ENCODE measurements around the gene C2orf72. TPM values are rescaled to one million over a fixed set of nuclear protein-coding genes. Genes with fewer than 3 reads are reported as not detected.

C2orf72 gene
- total and polyA plus RNA-seq, 2 of the 13 experiments (the other 11 are each of a cell fraction or from before 2014, with no cell fraction given) = 147 to 203 TPM

DNA sequence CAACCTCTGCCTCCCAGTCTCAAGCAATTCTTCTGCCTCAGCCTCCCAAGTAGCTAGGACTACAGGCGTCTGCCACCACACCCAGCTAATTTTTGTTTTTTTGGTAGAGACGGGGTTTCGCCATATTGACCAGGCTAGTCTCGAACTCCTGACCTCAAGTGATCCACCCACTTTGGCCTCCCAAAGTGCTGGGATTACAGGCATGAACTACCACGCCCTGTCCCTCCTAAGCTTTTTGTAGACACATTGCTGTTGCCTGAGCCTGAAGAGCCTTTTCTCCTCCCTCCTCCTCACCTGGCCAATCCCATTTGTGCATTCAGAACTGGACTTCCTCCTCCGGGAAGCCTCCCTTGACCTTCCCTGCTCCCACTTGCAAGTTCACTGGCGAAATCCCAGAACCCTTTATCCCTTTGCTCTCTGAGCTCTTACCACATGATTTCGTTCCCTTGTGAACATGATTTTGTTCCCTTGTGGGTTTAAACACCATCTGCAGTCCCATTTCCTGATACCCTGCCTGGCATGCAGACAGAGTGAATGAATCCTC is 2.6 kb downstream of the C2orf72 start (continued):
- TF ChIP-seq ASH2L (IDR thresholded peaks at IDR 0.05; ENCODE audit: insufficient read length, low read depth, low read length) (peak; percentile 44), ZFAT (CRISPR knock-in tag; conservative IDR thresholded peaks at IDR 0.05) (no peak), ZNF614 (CRISPR knock-in tag; IDR thresholded peaks at IDR 0.05; ENCODE audit: borderline replicate concordance) (no peak), KDM6A (CRISPR knock-in tag; IDR thresholded peaks at IDR 0.05; ENCODE audit: low read depth) (no peak), TBX3 (IDR thresholded peaks at IDR 0.05; ENCODE audit: borderline replicate concordance) (no peak), ZNF251 (CRISPR knock-in tag; IDR thresholded peaks at IDR 0.05) (no peak), GFI1 (CRISPR knock-in tag; IDR thresholded peaks at IDR 0.05; ENCODE audit: borderline replicate concordance) (peak; percentile 78), CENPT (CRISPR knock-in tag; IDR thresholded peaks at IDR 0.05; ENCODE audit: low read depth) (no peak), HNRNPH1 (optimal IDR thresholded peaks at IDR 0.05; ENCODE audit: low read depth, low read length) (no peak), TRIM24 (CRISPR knock-in tag; IDR thresholded peaks at IDR 0.05) (no peak), NKX3-1 (CRISPR knock-in tag; IDR thresholded peaks at IDR 0.05) (no peak), ZNF530 (CRISPR knock-in tag; IDR thresholded peaks at IDR 0.05; ENCODE audit: low read depth) (no peak), KDM2A (CRISPR knock-in tag; IDR thresholded peaks at IDR 0.05; ENCODE audit: borderline replicate concordance, low read depth) (no peak), ZNF577 (CRISPR knock-in tag; IDR thresholded peaks at IDR 0.05; ENCODE audit: borderline replicate concordance, low read depth) (no peak), ZSCAN30 (CRISPR knock-in tag; IDR thresholded peaks at IDR 0.05) (no peak), ZSCAN29 (CRISPR knock-in tag; conservative IDR thresholded peaks at IDR 0.05) (peak; percentile 58; the same call in 1 of the 2 replicates), ZNF781 (CRISPR knock-in tag; IDR thresholded peaks at IDR 0.05; ENCODE audit: borderline replicate concordance, not compliant biosample characterization) (no peak), ZNF431 (CRISPR knock-in tag; IDR thresholded peaks at IDR 0.05; ENCODE audit: borderline replicate concordance, low read depth) (no peak), EEA1 (CRISPR knock-in tag; IDR thresholded peaks at IDR 0.05; ENCODE audit: borderline replicate concordance) (no peak), GTF3A (CRISPR knock-in tag; conservative IDR thresholded peaks at IDR 0.05) (no peak), ZFP82 (CRISPR knock-in tag; IDR thresholded peaks at IDR 0.05; ENCODE audit: borderline replicate concordance) (no peak), MIER3 (CRISPR knock-in tag; IDR thresholded peaks at IDR 0.05; ENCODE audit: borderline replicate concordance) (no peak), ARHGAP35 (CRISPR knock-in tag; IDR thresholded peaks at IDR 0.05; ENCODE audit: borderline replicate concordance) (no peak), SETDB1 (CRISPR knock-in tag; IDR thresholded peaks at IDR 0.05; ENCODE audit: borderline replicate concordance) (no peak), TAF1 (CRISPR knock-in tag; IDR thresholded peaks at IDR 0.05) (no peak; the same call in 1 of the 2 replicates), RBM22 (optimal IDR thresholded peaks at IDR 0.05; ENCODE audit: low read length) (no peak), NFRKB (IDR thresholded peaks at IDR 0.05) (no peak), TBX2 (CRISPR knock-in tag; IDR thresholded peaks at IDR 0.05; ENCODE audit: borderline replicate concordance) (peak; percentile 37; the same call in 1 of the 2 replicates)
- TF ChIP-seq, protein P1, sequence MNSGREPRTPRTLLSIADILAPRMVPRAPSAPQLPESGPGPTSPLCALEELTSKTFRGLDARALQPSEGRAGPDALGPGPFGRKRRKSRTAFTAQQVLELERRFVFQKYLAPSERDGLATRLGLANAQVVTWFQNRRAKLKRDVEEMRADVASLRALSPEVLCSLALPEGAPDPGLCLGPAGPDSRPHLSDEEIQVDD (CRISPR knock-in tag; IDR thresholded peaks at IDR 0.05; ENCODE audit: borderline replicate concordance) = no peak
- TF ChIP-seq, protein P2, sequence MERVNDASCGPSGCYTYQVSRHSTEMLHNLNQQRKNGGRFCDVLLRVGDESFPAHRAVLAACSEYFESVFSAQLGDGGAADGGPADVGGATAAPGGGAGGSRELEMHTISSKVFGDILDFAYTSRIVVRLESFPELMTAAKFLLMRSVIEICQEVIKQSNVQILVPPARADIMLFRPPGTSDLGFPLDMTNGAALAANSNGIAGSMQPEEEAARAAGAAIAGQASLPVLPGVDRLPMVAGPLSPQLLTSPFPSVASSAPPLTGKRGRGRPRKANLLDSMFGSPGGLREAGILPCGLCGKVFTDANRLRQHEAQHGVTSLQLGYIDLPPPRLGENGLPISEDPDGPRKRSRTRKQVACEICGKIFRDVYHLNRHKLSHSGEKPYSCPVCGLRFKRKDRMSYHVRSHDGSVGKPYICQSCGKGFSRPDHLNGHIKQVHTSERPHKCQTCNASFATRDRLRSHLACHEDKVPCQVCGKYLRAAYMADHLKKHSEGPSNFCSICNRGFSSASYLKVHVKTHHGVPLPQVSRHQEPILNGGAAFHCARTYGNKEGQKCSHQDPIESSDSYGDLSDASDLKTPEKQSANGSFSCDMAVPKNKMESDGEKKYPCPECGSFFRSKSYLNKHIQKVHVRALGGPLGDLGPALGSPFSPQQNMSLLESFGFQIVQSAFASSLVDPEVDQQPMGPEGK (CRISPR knock-in tag; IDR thresholded peaks at IDR 0.05) = peak; percentile 33; the same call in 1 of the 2 replicates

Measured in HepG2 (cell line).